GM23248 (cell line): ENCODE results near the gene CA14. TPM values are rescaled to one million over a fixed set of nuclear protein-coding genes. Genes with fewer than 3 reads are reported as not detected.

Experiments
- DNase-seq: peaks from one replicate; pipeline ENCODE4 v3.0.0-alpha.2; 2015
- H2AFZ ChIP-seq: fragments of 200-600 bp; sonication (generic); 2 replicates; pipeline ENCODE4 v1.6.1; 2016; ENCODE audit warnings: antibody characterized with exemption
- H3F3A ChIP-seq: fragments of 200-600 bp; sonication (generic); 2 replicates; pipeline ENCODE4 v1.6.1; 2016; ENCODE audit warnings: mild to moderate bottlenecking, antibody characterized with exemption, mixed run types; ENCODE audit not compliant: insufficient read depth
- H3K27ac ChIP-seq: fragments of 200-600 bp; sonication (generic); 2 replicates; pipeline ENCODE4 v1.5.1; 2016; ENCODE audit warnings: mild to moderate bottlenecking
- H3K27me3 ChIP-seq: fragments of 200-600 bp; sonication (generic); replicated peaks from 2 replicates; pipeline ENCODE4 v1.6.1; 2016; ENCODE audit warnings: mild to moderate bottlenecking; ENCODE audit not compliant: insufficient read depth
- H3K36me3 ChIP-seq: fragments of 200-600 bp; sonication (generic); 2 replicates; pipeline ENCODE4 v1.6.1; 2016; ENCODE audit warnings: low read depth, mild to moderate bottlenecking
- H3K4me1 ChIP-seq: fragments of 200-600 bp; sonication (generic); 2 replicates; pipeline ENCODE4 v1.6.1; 2016; ENCODE audit warnings: mild to moderate bottlenecking; ENCODE audit not compliant: insufficient read depth
- H3K4me2 ChIP-seq: fragments of 200-600 bp; sonication (generic); one replicate; pipeline ENCODE4 v1.6.1; 2016; ENCODE audit warnings: mild to moderate bottlenecking; ENCODE audit not compliant: unreplicated experiment
- H3K4me3 ChIP-seq: fragments of 200-600 bp; sonication (generic); 2 replicates; pipeline ENCODE4 v1.5.1; 2016; ENCODE audit warnings: mild to moderate bottlenecking
- H3K79me2 ChIP-seq: fragments of 200-600 bp; sonication (generic); 2 replicates; pipeline ENCODE4 v1.6.1; 2016; ENCODE audit warnings: mild to moderate bottlenecking; ENCODE audit not compliant: insufficient read depth
- H3K9ac ChIP-seq: fragments of 200-600 bp; sonication (generic); 2 replicates; pipeline ENCODE4 v1.6.1; 2016; ENCODE audit warnings: mild to moderate bottlenecking
- H3K9me2 ChIP-seq: fragments of 200-600 bp; sonication (generic); 2 replicates; pipeline ENCODE4 v1.6.1; 2016; ENCODE audit warnings: mixed run types, mild to moderate bottlenecking, moderate library complexity; ENCODE audit not compliant: insufficient read depth
- H3K9me3 ChIP-seq: fragments of 200-600 bp; sonication (generic); one replicate; pipeline ENCODE4 v1.6.1; 2017; ENCODE audit warnings: low read depth
- H4K20me1 ChIP-seq: fragments of 200-600 bp; sonication (generic); 2 replicates; pipeline ENCODE4 v1.6.0; 2016; ENCODE audit not compliant: insufficient read depth
- EZH2 ChIP-seq: fragments of 200-600 bp; sonication (generic); IDR thresholded peaks from 2 replicates; pipeline ENCODE4 v1.6.1; 2018; ENCODE audit warnings: antibody characterized with exemption, mild to moderate bottlenecking; ENCODE audit not compliant: insufficient read depth, poor library complexity, severe bottlenecking
- EZH2phosphoT487 ChIP-seq: fragments of 200-600 bp; sonication (generic); IDR thresholded peaks from 2 replicates; pipeline ENCODE4 v1.6.1; 2018; ENCODE audit warnings: antibody characterized with exemption, moderate library complexity, mild to moderate bottlenecking, low read depth; ENCODE audit not compliant: insufficient read depth
- WGBS, 2 experiments: methylation state at CpG; one replicate each; pipeline ENCODE4 v1.1.6; 2015 to 2017; ENCODE audit warnings: low lambda C conversion rate in 2 of 2, low coverage in 1 of 2; ENCODE audit errors: missing lambda C conversion rate in 2 of 2; 5-methylcytosine and 5-hydroxymethylcytosine counted together
- in situ Hi-C: fragments of 300-500 bp; cut with MboI; formaldehyde crosslinking; loops from 2 replicates; pipeline ENCODE4 v1.15.0; 2020
- polyA plus RNA-seq: library from polyadenylated mRNA; unstranded; fragments of >200 nt; fragmentation: Nextera tagmentation; extraction: Ambion mirVana; gene quantifications from 2 replicates; pipeline ENCODE4 v1.2.1, GENCODE V29; 2016
- total RNA-seq: library from RNA; depleted of rRNA; stranded (reverse); fragments of >200 nt; shearing (Covaris generic); gene quantifications from 2 replicates; pipeline ENCODE4 v1.2.3, GENCODE V29; 2014

CA14 gene
- total and polyA plus RNA-seq, 2 experiments from 2014 or later, result not detected

GRCh38 chr1:150281221-150281757 lies 23.7 kb downstream of the CA14 start:
- TF ChIP-seq EZH2 (no peak), EZH2phosphoT487 (no peak)
- 1% methylated on average over 15 of the region's 15 CpGs for WGBS, 2 experiments
- no peaks in the 10 kb centered on the region for H3K36me3 ChIP-seq
- H3K27ac ChIP-seq, result peak overlapping the region; percentile 89
- in situ Hi-C loops, result no loop called here
- H3K9me2 ChIP-seq, result no peaks in the 10 kb centered on the region
- H2AFZ ChIP-seq, result peak overlapping the region; percentile 89
- peak overlapping the region; percentile 78 for H3K4me3 ChIP-seq
- H4K20me1 ChIP-seq, result no peaks in the 10 kb centered on the region
- H3K4me2 ChIP-seq, result peak overlapping the region; percentile 83
- H3K9me3 ChIP-seq, result no peaks in the 10 kb centered on the region
- H3K9ac ChIP-seq, result peak overlapping the region; percentile 90
- 0 out of 2 replicates have a peak, but pooled peaks cover 7% of the 10 kb centered on the region for H3K4me1 ChIP-seq
- 0 out of 2 replicates have a peak, but pooled peaks cover 10% of the 10 kb centered on the region for H3F3A ChIP-seq
- no peaks in the 10 kb centered on the region for H3K79me2 ChIP-seq
- DNase-seq, result peak; percentile 87
- no peaks in the 10 kb centered on the region for H3K27me3 ChIP-seq

DNA sequence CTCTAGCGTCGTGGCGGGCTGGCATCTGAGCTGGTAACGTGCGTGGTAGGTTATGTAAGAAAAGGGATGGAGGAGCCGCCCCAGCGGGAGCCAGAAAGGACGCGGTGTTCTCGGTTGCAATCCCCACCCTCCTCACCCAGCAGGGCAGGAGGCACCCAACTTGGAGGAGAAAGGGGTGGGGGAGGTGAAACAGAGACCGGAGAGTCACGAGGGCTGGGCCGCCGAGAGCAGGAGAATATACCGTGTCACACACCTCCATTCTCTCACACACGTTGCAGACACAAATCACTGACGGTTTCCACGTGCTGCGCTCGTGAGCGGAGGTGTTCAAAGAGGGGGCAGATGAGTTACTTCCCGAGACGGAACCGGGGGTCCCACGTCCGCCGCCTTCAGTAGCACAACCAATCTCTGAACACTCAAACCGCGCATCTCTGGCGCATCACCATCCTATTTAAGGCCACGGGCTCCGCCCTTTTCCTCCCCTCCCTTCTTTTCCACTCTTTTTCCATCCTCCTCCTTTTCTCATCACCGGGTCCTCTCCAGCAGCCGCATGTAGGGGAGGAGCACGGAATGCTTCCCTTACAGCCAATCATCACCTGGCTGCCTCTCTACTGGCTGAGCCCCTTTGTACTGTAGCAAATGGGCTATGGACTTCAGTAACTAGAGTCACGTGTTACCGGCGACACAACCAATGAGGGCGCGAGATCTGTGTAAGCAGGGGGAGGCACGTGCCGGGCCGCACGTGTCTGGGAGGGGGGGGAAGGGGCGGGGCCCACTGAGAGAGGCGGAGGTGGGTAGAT lies 24.4 kb downstream of the CA14 start, which contains the start of gene CIART:
Gene CIART, plus strand, starts transcription at position 797 of the 800 bp plus-strand sequence. CDS start 714 bp downstream, outside the sequence.
- TF ChIP-seq EZH2 (no peak), EZH2phosphoT487 (no peak)
- H3K4me2 ChIP-seq, result peak within 1 kb of the TSS; percentile 94
- no peaks in the 10 kb centered on the region for H3K9me3 ChIP-seq
- peak within 1 kb of the TSS; percentile 78 for H3K4me3 ChIP-seq
- peak within 1 kb of the TSS; percentile 93 for H2AFZ ChIP-seq
- peak; percentile 99 for DNase-seq
- 0 out of 2 replicates have a peak, but pooled peaks cover 10% of the 10 kb centered on the region for H3F3A ChIP-seq
- WGBS, 2 experiments, result 1% methylated on average over 36 to 46 of the region's 46 CpGs
- H4K20me1 ChIP-seq, result no peaks in the 10 kb centered on the region
- H3K9ac ChIP-seq, result peak within 1 kb of the TSS; percentile 90
- no peaks in the 10 kb centered on the region for H3K79me2 ChIP-seq
- in situ Hi-C loops, result no loop called here
- H3K9me2 ChIP-seq, result no peaks in the 10 kb centered on the region
- peak within 1 kb of the TSS; percentile 89 for H3K27ac ChIP-seq
- H3K4me1 ChIP-seq, result 0 out of 2 replicates have a peak, but pooled peaks cover 7% of the 10 kb centered on the region
- no peaks in the 10 kb centered on the region for H3K36me3 ChIP-seq
- no peaks in the 10 kb centered on the region for H3K27me3 ChIP-seq

DNA sequence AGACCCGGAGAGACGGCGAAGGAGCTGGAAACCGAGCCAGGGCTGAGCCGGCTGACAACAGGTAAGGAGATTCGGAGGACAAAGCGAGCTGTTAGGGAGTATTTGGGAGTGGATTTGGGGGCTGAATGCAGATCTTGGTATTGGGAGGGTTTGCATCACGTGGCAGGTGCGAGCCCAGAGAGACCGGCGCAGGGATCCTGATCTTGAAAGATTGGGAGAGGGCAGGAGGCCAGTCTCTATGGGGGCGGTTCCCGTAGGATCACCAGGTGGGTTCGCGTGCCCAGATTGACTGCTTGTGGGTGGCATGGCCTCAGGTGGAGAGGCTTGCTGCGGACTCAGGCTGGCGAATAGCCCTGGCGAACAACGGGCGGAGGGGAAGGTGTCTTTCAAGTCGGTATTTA lies 25.0 kb downstream of the CA14 start:
- Histone ChIP-seq H3K4me2 (peak overlapping the region; percentile 94), H4K20me1 (no peaks in the 10 kb centered on the region), H3K9me2 (no peaks in the 10 kb centered on the region), H3K27me3 (no peaks in the 10 kb centered on the region), H3K79me2 (no peaks in the 10 kb centered on the region), H3K4me1 (0 out of 2 replicates have a peak, but pooled peaks cover 7% of the 10 kb centered on the region), H3K27ac (peak overlapping the region; percentile 29), H3K36me3 (no peaks in the 10 kb centered on the region), H3K9ac (peak overlapping the region; percentile 82), H2AFZ (peak overlapping the region; percentile 93), H3K4me3 (peak overlapping the region; percentile 78), H3K9me3 (no peaks in the 10 kb centered on the region), H3F3A (0 out of 2 replicates have a peak, but pooled peaks cover 10% of the 10 kb centered on the region)
- WGBS, 2 experiments, result 5 to 6% methylated on average over 19 to 21 of the region's 21 CpGs
- in situ Hi-C loops, result no loop called here
- TF ChIP-seq EZH2phosphoT487, result no peak
- no peak for TF ChIP-seq EZH2
- DNase-seq, result no peak

- Histone ChIP-seq H3K27ac (no peak overlapping the region), H3K79me2 (no peaks in the 10 kb centered on the region), H3K4me3 (peak overlapping the region; percentile 78), H3K4me1 (0 out of 2 replicates have a peak, but pooled peaks cover 7% of the 10 kb centered on the region), H3K9me2 (no peaks in the 10 kb centered on the region), H2AFZ (peak overlapping the region; percentile 93), H3K9me3 (no peaks in the 10 kb centered on the region), H3K27me3 (no peaks in the 10 kb centered on the region), H4K20me1 (no peaks in the 10 kb centered on the region), H3K9ac (peak overlapping the region; percentile 82), H3K36me3 (no peaks in the 10 kb centered on the region), H3K4me2 (peak overlapping the region; percentile 94), H3F3A (0 out of 2 replicates have a peak, but pooled peaks cover 10% of the 10 kb centered on the region)
- WGBS, 2 experiments, result 82 to 84% methylated on average over 12 of the region's 12 CpGs
- in situ Hi-C loops, result no loop called here
- TF ChIP-seq EZH2phosphoT487 (no peak), EZH2 (no peak)
- DNase-seq, result no peak
These were observed 25.7 kb downstream of the CA14 start for GRCh38 chr1:150283260-150283659.
